ENCODE measurements around the gene DLD. TPM values are rescaled to one million over a fixed set of nuclear protein-coding genes. Genes with fewer than 3 reads are reported as not detected.
"Not testable (repeated sequence)": the region's sequence is repeated elsewhere in the genome, so short reads cannot be mapped to it uniquely, and the experiment has no call there.

DLD gene
- total and polyA plus RNA-seq, 2 donors = 82.3 to 127 TPM

DNA sequence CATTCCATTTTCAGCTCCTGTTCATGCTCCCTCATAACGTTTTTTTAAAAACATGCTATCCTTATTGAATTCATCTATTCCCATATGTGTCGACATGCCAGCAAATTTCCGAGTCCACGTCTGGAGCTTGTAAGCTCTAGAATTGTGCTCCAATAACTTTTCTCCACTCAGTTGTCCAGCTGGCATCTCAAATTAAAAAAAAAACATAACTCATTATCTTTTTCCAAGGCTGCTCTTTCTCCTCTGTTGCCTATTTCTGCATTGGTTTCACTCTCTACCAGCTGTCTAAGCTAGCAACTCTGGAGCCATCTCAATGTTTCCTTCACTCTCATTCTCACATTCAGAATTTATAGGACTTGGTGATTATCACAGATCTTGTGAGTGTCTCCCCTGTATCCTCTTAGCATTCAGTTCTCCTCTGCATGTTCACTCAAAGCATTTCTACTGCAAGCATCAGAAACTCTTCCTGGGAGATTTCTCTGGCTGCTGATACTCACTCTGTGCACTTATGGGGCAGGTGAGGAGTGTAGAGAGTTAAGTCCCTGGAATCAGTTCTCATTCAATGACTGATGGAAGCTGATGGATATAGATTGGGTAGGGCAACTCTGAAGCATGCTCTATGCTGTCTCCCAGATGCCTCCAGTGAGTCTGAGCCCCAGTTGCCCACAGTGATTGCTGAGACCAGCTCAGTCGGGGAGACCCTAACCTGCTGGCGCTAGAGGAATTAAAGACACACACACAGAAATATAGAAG is 6.7 kb upstream of the DLD start:
- H3K27ac ChIP-seq (ENCODE audit: low read depth) = no peak overlapping the region
- WGBS = 63% methylated on average over 6 of the region's 6 CpGs
- H3K4me1 ChIP-seq (ENCODE audit: insufficient read depth) = no peaks in the 10 kb centered on the region
- DNase-seq (ENCODE audit: extremely low spot score) = no peak
- no peak overlapping the region for H3K4me3 ChIP-seq (ENCODE audit: low read depth, low read length)
- no peaks in the 10 kb centered on the region for H3K36me3 ChIP-seq (ENCODE audit: insufficient read depth)

DNA sequence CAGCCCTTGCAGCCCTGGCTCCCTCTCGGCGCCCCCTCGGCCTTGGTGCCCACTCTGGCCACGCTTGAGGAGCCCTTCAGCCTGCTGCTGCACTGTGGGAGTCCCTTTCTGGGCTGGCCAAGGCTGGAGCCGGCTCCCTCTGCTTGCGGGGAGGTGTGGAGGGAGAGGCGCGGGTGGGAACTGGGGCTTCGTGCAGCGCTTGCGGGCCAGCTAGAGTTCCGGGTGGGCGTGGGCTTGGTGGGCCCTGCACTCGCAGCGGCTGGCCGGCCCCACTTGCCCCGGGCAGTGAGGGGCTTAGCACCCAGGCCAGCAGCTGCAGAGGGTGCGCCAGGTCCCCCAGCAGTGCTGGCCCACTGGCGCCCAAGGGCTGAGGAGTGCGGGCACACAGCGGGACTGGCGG is 3.2 kb upstream of the DLD start:
- not testable (repeated sequence) for H3K27ac ChIP-seq (ENCODE audit: low read depth); H3K4me1 ChIP-seq (ENCODE audit: insufficient read depth); H3K36me3 ChIP-seq (ENCODE audit: insufficient read depth); DNase-seq (ENCODE audit: extremely low spot score); H3K4me3 ChIP-seq (ENCODE audit: low read depth, low read length)
- 94% methylated on average over 22 of the region's 22 CpGs for WGBS

DNA sequence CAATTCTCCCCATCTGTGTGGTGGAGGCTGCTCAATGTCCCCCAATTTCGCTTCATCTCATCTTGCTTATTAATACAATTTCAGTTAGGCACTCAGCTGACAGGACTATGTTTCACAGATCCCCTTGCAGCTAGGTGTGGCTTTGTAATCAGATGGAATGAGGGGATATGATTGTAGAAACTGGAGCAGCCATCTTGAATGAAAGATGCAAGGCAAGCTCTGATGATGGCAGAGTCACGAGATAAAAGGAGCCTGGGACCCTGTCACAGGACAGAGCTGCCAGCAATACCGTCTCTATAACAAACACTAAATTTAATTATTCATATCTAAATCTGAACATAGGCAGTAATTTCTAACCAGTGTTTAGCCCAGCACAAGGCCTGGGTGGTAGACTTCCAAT is 991 bp upstream of the DLD start:
- H3K27ac ChIP-seq (ENCODE audit: low read depth) = no peak overlapping the region
- H3K4me1 ChIP-seq (ENCODE audit: insufficient read depth) = no peaks in the 10 kb centered on the region
- WGBS = 66% methylated on average over 3 of the region's 3 CpGs
- no peak for DNase-seq (ENCODE audit: extremely low spot score)
- no peaks in the 10 kb centered on the region for H3K36me3 ChIP-seq (ENCODE audit: insufficient read depth)
- no peak overlapping the region for H3K4me3 ChIP-seq (ENCODE audit: low read depth, low read length)

DNA sequence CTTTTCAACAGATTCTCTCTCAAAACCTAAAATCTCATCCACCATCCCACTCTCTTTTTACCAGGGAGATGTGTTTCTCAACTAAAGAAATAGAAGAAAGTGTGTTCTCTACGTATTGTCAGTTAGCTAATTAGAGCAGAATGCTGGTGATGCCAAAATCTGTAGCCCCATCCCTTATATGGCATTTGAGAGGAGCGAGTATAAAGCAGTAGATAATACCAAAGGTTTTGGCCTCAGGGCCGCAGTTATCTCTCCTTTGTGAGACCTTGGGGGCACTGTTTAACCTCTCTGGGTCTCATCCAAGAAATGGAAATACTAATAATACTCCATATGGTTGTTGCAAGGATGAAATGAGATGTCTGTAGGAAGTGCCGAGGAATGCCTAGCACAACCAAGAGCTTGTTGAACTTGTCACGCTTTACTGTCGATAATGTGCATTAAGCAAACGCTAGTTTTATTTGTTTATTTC is 456 bp upstream of the DLD start:
- no peak for DNase-seq (ENCODE audit: extremely low spot score)
- peak overlapping the region; percentile 35 for H3K27ac ChIP-seq (ENCODE audit: low read depth)
- H3K4me3 ChIP-seq (ENCODE audit: low read depth, low read length) = peak overlapping the region; percentile 56
- no peaks in the 10 kb centered on the region for H3K4me1 ChIP-seq (ENCODE audit: insufficient read depth)
- 4% methylated on average over 7 of the region's 7 CpGs for WGBS
- H3K36me3 ChIP-seq (ENCODE audit: insufficient read depth) = no peaks in the 10 kb centered on the region

DNA sequence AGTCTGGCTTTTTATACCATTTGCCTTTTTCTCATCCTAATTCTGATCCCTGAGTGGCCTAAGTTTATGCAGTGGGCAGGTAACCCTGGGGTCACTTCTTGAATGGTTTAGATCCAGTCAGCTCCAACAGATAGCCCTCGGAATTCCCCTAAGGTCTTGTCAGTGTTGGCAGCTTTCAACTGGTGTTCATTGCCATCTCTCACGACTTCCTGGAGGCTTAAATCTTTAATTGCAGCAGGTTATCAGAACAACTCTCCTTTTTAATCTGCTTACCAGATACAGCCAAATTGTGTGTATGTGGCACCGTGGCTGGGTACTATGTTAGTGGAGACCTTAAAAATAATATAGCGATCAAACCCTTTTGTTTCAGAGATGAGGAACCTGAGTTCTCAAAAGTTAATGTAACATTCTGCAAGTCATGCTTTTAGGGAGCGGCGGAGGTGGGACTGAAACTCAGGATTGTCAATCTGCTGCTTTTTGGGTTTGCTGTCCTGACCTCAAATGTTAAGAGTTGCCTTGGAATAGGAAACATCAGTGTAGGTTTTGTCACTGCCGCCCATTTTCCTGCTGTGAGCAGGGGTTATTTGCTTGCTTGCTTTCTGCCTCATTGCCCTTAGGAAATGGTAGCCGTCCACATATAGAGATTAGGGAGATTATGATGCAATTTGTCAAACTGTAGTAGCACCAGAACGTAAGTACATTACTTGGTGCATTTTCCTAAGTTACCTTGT is 818 bp downstream of the DLD start:
- Histone ChIP-seq H3K4me3 (ENCODE audit: low read depth, low read length) (peak overlapping the region; percentile 56), H3K36me3 (ENCODE audit: insufficient read depth) (no peaks in the 10 kb centered on the region), H3K27ac (ENCODE audit: low read depth) (no peak overlapping the region), H3K4me1 (ENCODE audit: insufficient read depth) (peaks cover 4% of the 10 kb centered on the region)
- 41% methylated on average over 9 of the region's 9 CpGs for WGBS
- no peak for DNase-seq (ENCODE audit: extremely low spot score)

DNA sequence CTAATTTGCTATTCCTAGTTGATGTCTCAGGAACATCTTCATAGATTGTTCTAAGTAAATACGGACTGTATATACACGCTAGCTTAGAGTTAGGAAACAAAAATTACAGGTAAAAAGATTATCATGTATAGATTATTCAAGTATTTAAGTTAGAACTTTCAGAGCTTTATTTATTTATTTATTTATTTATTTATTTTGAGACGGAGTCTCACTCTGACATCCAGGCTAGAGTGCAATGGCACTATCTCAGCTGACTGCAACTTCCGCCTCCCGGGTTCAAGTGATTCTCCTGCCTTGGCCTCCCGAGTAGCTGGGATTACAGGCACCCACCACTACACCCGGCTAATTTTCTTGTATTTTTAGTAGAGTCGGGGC is 1.4 kb downstream of the DLD start:
- not testable (repeated sequence) for H3K4me1 ChIP-seq (ENCODE audit: insufficient read depth); H3K27ac ChIP-seq (ENCODE audit: low read depth)

DNA sequence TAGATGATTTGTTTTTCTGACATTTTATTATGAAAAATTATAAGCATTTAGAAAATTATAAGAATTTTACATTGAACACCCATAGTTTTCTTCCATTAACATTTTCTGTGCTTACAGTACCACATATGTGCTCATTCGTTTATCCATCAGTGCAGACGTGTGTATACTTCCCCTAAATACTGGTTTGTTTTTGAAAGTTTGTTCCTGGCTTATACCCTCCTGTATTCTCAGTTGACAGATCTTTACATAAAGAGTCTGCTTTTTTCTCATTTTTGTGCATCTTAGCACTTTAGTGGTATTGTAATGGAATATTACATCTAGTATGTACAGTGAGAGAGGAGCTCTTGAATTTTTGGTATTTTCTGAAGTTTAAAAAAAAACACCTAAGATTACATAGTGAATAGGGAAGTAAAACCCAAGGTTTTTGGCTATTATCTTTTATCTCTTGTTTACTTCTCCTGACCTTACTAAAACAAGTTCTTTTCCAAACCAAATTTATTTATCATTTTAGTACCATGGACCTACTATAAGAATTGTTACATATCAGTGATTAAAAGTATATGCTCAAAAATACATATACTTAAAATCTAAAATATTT is 8.1 kb downstream of the DLD start:
- Histone ChIP-seq H3K27ac (ENCODE audit: low read depth) (no peak overlapping the region), H3K4me1 (ENCODE audit: insufficient read depth) (peaks cover 4% of the 10 kb centered on the region), H3K4me3 (ENCODE audit: low read depth, low read length) (no peak overlapping the region), H3K36me3 (ENCODE audit: insufficient read depth) (peaks cover 3% of the 10 kb centered on the region)
- DNase-seq (ENCODE audit: extremely low spot score) = no peak
- 61% methylated on average over 2 of the region's 2 CpGs for WGBS

More for the DNA sequence above, 1.4 kb downstream of the DLD start:
- 86% methylated on average over 8 of the region's 8 CpGs for whole genome bisulfite sequencing
- not testable (repeated sequence) for DNase-seq (ENCODE audit: extremely low spot score); H3K36me3 ChIP-seq (ENCODE audit: insufficient read depth); H3K4me3 ChIP-seq (ENCODE audit: low read depth, low read length)

DNA sequence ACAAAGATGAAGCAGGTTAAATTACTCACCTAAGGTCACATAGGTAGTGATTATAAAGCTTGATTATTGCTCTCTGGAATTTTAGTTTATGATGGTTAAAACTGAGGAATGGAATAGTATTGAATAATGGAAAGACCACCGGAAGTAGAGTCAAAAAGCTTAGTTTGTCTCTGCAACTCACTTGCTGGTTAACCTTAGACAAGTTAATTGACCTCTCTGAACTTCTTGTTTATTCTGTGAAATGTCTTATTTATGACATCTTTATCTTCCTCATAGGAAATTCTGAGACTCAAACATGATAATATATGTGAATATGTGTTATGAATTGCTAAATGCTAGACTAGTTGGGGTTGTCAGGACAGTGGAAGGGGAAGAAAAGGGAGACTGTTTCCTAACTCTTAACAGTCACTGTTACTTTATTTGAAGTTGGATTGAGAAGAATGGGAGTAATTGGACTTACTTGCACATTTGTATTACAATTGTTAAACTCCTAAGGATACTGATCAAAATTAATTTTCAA is 9.6 kb downstream of the DLD start:
- Histone ChIP-seq H3K4me1 (ENCODE audit: insufficient read depth) (peaks cover 4% of the 10 kb centered on the region), H3K27ac (ENCODE audit: low read depth) (no peak overlapping the region), H3K4me3 (ENCODE audit: low read depth, low read length) (no peak overlapping the region), H3K36me3 (ENCODE audit: insufficient read depth) (peaks cover 3% of the 10 kb centered on the region)
- DNase-seq (ENCODE audit: extremely low spot score) = no peak
- 87% methylated on average over 1 of the region's 1 CpG for WGBS

DNA sequence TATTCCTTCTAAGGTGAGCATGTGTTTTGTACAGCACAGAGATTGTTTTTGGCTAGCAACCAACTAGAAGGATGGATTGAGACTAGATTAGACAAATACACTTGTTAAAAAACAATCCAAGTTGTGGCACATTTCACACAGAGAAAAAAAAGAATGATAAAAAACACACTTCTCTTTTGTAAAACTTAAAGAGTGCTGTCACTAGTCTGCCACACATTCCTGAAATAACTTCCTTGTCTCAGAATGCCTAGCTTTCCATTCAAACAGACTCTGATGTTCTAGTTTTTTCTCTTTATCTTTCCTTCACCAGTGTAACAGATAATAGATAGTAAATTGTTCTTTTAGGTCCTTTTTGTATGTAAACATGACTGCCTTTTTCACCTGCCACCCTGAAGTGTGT is 11.4 kb downstream of the DLD start:
- Histone ChIP-seq H3K4me3 (ENCODE audit: low read depth, low read length) (no peak overlapping the region), H3K27ac (ENCODE audit: low read depth) (no peak overlapping the region), H3K36me3 (ENCODE audit: insufficient read depth) (peaks cover 3% of the 10 kb centered on the region), H3K4me1 (ENCODE audit: insufficient read depth) (no peaks in the 10 kb centered on the region)
- no peak for DNase-seq (ENCODE audit: extremely low spot score)

DNA sequence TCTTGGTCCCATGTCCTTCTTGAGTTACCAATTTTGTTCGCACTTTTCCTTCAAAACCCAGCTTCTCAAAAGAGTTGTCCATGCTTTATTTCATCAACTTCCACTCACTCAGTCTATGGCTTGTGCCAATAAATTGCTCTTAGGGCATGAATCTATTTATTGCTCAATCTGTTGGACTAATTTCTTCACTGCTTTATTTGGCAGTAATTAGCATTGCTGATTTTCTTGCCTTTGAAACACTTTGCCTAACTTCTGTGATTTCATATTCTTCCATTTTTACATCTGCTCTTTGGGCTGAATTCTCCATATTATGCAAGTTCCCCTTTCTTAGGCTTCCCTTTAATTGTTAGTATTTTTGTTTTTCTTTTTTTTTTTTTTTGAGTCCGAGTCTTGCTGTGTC is 16.8 kb downstream of the DLD start:
- H3K4me3 ChIP-seq (ENCODE audit: low read depth, low read length) = no peak overlapping the region
- H3K4me1 ChIP-seq (ENCODE audit: insufficient read depth) = no peaks in the 10 kb centered on the region
- no peak for DNase-seq (ENCODE audit: extremely low spot score)
- no peak overlapping the region for H3K27ac ChIP-seq (ENCODE audit: low read depth)
- WGBS = 94% methylated on average over 2 of the region's 2 CpGs
- H3K36me3 ChIP-seq (ENCODE audit: insufficient read depth) = peaks cover 5% of the 10 kb centered on the region

DNA sequence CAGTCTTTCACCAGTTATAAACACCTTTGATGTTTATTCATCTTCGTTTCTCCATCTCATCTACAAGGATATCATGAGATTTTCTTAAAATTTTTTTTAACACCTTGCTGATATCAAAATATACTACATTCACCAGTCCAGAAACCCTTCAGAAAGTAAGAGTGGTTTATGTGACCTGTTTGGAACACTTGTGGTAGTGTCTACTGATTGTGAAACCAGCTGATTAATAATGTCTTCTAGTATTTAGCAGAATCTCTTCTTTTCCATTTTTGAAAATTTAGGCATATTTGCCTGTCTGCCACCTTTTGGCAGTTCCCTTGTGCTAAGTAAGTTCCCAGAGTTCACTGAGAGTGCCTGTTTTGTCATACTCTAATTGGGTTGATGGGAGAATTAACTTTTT is 18.5 kb downstream of the DLD start:
- WGBS = 85% methylated on average over 1 of the region's 1 CpG
- Histone ChIP-seq H3K4me1 (ENCODE audit: insufficient read depth) (no peaks in the 10 kb centered on the region), H3K36me3 (ENCODE audit: insufficient read depth) (peaks cover 2% of the 10 kb centered on the region), H3K27ac (ENCODE audit: low read depth) (no peak overlapping the region), H3K4me3 (ENCODE audit: low read depth, low read length) (no peak overlapping the region)
- DNase-seq (ENCODE audit: extremely low spot score) = no peak

DNA sequence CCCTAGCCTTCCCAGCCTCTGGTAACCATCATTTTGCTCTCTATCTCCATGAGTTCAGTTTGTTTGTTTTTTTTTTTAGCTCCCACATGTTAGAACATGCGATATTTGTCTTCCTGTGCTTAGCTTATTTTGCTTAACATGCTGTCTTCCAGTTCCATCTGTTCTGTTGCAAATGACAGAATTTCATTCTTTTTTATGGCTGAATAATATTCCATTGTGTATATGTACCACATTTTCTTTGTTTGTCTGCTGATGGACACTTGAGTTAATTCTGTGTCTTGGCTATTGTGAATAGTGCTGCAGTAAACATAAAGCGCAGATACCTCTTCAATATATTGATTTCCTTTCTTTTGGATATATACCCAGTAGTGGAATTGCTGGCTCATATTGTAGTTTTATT is 21.0 kb downstream of the DLD start:
- H3K4me3 ChIP-seq (ENCODE audit: low read depth, low read length) = no peak overlapping the region
- no peak overlapping the region for H3K27ac ChIP-seq (ENCODE audit: low read depth)
- H3K4me1 ChIP-seq (ENCODE audit: insufficient read depth) = no peaks in the 10 kb centered on the region
- WGBS = 98% methylated on average over 2 of the region's 2 CpGs
- no peak for DNase-seq (ENCODE audit: extremely low spot score)
- H3K36me3 ChIP-seq (ENCODE audit: insufficient read depth) = peaks cover 2% of the 10 kb centered on the region

DNA sequence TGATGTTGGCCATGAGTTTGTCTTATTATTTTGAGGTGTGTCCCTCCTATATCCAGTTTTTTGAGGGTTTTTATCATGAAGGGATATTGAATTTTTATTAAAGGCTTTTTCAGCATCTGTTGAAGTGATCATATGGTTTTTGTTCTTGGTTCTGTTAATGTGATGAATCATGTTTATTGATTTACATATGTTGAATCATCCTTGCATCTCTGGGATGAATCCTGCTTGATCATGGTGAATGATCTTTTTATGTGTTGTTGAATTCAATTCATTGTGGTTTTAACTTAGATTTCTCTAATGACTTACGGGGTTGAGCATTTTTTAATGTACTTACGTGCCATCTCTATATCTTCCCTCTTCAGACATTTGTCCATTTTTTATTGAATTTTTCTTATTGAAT is 22.9 kb downstream of the DLD start:
- Histone ChIP-seq H3K4me1 (ENCODE audit: insufficient read depth) (no peaks in the 10 kb centered on the region), H3K27ac (ENCODE audit: low read depth) (no peak overlapping the region), H3K36me3 (ENCODE audit: insufficient read depth) (peaks cover 3% of the 10 kb centered on the region), H3K4me3 (ENCODE audit: low read depth, low read length) (no peak overlapping the region)
- 98% methylated on average over 2 of the region's 2 CpGs for WGBS
- no peak for DNase-seq (ENCODE audit: extremely low spot score)

DNA sequence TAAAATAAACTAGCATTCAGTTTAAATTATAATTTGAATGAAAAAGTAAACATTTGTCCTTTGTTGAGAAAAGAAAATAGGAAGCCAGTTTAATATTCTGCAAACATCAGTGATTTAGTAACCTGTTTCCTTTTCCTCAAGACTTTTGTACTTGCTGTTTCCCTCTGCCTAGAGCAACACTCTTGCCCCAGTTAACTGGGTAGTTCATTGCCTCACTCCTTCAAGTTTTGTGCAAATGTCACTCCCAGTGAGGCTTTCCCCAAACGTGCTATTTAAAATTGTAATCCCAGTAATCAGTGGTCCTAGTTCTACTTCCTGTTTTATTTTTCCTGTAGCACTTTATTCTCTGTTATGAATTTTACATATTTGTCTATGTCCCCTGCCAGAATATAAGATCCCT is 23.8 kb downstream of the DLD start:
- Histone ChIP-seq H3K27ac (ENCODE audit: low read depth) (no peak overlapping the region), H3K36me3 (ENCODE audit: insufficient read depth) (peaks cover 4% of the 10 kb centered on the region), H3K4me1 (ENCODE audit: insufficient read depth) (no peaks in the 10 kb centered on the region), H3K4me3 (ENCODE audit: low read depth, low read length) (no peak overlapping the region)
- 20% methylated on average over 1 of the region's 1 CpG for WGBS
- DNase-seq (ENCODE audit: extremely low spot score) = no peak

Data from urinary bladder (tissue), 4 donors.